Activated T-cell treated with anti-CD3 and anti-CD28 coated beads for 48 hours (primary cell): Measurements from ENCODE around the gene CDS1.
"Not testable (repeated sequence)": the region's sequence is repeated elsewhere in the genome, so short reads cannot be mapped to it uniquely, and the experiment has no call there.

Experiments used
- DNase-seq: peaks from one replicate; pipeline ENCODE4 v3.0.0-alpha.2; 2020; ENCODE audit warnings: low read depth

The CDS1 gene

DNA sequence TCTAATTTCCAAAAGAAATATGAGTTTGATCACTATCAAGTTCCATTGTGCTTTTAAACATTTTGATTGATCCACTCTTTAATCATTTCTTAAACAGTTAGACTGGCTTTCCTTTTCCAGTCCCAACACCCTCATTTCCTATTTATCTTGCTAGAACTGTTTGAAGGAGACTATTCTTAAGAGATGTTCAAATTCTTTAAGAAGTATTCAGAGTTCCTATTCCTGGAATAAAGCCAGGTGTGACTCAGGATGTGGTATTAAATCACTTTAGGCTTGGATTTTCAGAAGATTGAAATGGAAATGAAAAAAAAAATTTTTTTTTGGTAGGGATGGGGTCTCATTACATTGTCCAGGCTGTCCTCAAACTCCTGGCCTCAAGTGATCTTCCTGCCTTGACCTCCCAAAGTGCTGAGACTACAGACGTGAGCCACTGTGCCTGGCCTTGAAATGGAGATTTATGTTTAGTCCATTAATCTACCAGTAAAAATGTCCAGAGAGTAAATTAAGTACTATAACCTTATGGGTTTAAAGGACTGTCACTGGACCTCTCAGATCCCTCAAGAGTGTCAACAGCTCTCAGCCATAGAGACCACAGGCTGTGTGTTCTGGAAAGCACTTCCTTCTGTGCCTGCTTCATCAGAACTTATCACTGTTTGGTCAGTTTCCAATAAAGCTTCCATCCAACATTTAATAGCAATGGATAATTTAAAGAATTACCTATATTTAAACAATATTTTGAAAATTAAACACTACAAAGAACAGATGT, 90.7 kb downstream of the CDS1 start:
- no peak for DNase-seq

DNA sequence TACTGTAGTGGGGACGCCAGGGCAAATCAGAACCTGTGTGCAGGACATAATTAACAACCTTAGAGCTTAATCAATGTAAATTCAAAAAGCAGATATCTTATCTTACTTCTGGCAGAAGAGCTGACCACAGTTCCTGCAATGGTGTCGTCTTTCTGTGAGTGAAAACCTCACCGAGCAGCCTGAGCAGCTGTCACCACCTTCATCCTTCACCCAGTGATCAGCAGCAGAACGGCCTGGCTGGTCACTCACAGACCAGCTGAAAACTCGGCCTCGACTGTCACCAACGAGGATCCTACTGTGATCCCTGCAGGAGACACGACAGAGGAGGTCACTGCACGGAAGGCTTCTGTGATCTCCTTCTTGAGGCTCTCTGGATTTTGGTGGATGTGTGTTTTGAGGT, 94.2 kb downstream of the CDS1 start:
- DNase-seq, result no peak

DNA sequence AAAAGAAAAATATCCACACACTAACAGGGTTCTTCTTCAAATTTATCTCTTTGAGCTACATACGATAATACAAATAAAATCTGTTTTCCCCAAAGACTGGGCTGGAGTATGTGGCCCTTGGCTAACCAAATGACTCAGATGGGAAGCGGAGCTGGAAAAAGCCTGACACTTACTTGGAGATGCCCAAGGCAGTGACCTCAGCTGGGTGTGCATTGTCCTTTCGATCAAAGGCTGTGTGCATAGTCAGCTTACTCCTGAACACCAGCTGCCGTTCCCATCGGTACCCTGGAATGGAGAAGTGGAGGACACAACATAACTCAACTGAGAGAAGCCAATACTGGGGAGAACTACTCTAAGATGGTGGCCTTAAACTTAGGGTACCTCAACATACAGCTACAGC, 95.1 kb downstream of the CDS1 start:
- no peak for DNase-seq

DNA sequence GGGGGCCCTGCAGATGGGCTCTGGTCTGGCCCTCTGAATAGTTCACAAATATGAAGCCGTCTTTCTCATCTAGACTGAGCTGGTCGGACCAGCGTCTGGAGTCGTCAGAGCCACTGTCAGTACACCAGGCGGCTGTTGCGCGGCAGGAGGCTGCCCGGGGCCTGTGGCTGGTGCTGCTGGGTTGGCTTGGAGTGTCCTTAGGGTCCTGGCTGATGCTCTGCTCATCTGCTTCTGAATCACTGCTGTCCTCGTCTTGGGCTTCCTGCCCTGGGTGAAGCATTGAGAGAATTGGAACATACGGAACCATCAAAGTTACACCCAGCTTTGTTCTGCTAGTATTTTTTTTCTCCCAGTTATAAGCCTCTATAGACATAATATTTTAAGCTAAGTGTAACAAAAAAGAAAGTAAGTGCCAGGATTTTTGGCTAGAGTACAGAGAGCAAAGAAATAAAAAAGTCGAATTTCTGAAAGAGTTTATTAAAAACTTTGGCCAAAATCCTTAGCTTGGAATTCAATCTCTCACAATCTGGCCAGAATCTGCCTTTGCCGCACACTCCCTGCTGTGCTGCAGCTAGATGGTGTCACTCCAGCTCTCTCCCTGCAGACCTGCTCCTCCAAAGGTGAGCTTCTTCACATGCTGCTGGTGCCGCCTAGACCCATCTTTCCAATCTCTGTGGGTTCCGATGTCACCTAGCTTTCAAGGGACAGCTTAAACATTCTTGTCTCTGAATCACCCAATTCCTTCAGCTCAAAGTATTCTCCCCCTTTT, 96.2 kb downstream of the CDS1 start:
- DNase-seq, result no peak

DNA sequence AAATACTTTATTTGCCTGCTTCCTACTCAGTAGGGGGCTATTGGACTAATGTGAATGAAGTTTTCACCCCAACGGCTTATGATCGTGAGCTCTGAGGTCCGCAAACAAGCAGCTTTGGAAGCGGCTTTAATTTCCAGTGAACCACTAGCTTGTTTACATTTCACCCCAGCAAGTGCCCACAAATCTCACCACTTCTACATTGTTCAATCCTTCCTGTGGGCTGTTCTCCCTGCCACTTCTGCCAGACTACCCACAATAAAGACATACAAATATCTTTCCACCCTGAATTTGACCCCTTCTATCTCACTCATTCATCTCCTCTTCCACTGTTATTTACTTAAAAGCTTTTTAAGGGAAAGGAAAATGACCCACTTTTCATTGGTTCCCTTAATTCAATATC, 98.0 kb downstream of the CDS1 start:
- DNase-seq, result no peak

DNA sequence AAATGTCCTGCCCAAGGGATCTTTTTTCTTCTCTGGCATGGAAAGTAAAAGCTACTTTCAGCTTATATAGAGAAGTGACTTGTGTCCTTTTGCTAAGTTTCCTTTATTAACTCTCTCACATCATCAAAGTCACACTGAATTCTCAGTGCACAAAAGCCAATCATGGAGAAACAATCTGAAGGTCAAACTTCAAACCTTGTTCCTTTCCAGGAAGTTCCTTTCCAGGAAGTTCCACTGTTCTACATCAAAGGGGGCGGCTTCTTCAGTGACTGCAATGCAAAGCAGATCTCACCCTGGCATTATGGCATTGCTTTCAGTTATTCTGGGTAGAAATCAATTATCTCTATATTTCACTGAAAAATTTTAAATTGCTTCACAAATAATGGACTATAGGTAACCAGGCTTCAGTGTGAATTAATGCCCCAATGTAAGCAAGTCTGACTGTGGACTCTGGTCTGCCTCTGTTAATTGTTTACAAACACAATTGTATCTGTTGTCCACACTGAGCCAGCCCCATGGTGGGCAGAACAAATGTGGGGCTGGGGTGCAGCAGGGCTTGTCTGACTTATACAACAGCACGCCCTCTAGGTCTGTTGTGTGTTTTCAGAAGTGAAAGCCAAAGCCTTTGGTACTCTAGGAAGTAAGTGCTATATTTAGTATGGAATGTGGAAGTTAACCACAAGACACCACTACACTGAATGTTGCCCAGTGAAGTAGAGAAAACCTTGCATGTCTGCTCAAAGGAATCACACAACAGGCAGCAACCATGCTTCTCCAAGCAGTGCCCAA, 98.8 kb downstream of the CDS1 start:
- no peak for DNase-seq

DNA sequence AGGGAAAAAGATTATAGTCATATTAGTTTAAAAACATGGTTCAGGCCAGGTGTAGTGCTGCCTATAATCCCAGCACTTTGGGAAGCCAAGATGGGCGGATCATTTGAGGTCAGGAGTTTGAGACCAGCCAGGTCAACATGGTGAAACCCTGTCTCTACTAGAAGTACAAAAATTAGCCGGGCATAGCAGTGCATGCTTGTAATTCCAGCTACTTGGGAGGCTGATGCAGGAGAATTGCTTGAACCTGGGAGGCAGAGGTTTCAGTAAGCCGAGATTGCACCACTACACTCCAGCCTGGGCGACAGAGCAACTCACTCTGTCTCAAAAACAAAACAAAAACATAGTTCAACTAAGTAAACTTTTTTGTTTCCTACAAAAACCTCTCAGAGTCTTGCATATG, 99.7 kb downstream of the CDS1 start:
- DNase-seq, result not testable (repeated sequence)

DNA sequence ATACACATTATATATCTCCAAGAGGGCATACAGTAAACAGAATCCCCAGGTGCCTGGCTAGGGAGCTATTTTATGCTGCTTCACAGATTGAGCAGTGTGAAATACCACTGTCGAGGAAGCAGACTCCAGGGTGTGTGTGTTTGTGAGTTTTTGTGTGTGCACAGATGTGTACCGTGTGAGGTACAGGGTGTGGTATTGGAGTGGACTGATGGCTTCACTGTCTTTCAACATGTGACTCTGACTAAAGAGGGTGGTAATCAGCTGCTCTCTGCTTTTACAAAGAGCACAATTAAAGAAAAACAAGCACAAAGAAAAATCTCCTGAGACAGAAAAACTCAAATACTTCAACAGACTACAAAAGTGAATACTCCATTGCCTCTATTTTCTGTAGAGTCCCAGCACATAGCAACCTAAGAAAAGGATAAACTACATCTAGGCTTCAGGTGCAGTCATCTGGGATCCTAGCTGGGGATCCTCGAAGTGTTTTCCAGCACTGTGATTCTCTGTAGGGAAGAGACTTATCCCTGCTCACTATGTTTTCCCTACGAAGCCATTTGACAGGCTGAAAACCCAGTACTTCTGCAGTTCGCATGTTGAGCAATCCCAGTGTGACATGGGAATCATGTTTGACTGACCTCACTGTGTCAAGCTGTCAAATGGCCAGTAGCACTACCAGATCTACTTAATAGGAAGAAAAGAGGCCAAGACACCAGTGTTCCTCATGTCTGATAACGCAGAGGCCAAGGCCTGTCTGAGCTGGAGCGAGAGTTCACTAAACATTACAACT, 100.3 kb downstream of the CDS1 start:
- DNase-seq, result no peak

DNA sequence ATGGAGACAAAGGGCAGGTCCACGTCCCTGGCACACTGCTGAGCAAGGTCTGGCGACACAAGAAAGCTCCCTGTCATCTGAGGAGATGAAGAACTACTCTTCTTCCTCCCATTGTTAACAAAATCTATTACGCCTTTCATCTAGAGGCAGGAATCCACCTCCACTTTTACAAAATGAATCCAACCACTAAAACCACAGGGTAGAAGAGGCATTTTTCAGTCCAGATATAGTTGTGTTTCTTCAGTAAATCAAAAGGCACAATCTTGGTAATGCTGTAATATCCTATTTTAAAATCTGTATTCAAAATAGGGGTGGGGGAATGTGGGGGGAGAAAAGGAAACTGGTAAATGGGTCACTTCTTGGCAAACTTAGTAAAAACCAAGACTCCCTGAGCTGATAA, 101.4 kb downstream of the CDS1 start:
- DNase-seq, result no peak

DNA sequence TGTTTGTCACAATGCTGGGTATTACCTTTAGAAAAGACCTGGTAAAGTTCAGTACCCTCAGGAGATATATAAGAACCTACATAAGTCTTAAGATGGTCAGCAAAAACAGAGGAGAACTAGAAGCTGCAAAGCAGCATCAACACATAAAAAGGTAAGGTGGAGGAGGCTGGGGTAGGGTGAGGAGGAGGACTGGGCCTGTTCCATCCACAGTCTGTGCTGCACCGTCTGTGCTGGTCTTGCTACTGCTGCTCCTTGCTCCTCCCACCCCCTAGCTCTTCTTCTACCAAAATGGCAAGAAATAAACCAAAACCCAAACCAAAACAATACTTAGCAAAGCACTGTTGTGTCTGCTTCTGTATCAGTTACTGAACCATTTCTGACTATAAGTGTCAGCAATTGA, 102.2 kb downstream of the CDS1 start:
- no peak for DNase-seq

DNA sequence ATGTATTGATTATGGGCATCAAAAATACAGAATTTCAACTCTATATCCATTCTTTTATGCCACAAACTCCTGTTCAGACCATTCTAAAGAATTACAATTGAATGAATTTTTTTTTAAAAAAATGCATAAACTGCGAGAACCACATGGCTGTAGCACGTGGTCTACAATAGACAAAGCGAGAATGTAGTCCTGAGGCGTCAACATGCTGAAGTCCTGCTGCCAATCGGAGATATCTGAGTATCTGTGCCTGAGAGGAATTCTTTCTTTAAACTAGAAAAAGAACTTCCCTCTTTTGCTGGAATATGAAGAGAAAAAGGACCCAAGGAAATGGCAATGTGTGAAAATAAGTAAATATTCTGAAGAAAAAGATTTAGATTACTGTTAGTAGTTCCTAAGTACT, 105.7 kb downstream of the CDS1 start:
- no peak for DNase-seq

DNA sequence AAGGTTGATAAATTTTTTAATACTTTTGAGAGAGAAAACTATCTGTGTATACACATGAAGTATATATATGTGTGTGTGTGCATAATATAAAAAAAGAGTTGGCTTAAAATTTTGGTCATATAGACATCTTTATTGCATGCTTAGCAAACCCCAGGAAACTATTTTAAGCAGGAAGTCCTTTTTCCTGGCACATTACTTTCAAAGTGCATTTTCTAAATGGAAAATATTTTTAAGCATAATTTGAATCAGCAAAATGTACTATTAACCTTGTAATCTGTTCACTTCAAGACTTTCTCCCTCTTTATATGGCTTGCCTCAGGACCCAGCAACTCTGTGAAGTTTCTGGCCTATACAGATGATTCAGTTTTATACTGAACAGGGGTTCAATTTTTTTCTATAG, 106.3 kb downstream of the CDS1 start:
- no peak for DNase-seq

DNA sequence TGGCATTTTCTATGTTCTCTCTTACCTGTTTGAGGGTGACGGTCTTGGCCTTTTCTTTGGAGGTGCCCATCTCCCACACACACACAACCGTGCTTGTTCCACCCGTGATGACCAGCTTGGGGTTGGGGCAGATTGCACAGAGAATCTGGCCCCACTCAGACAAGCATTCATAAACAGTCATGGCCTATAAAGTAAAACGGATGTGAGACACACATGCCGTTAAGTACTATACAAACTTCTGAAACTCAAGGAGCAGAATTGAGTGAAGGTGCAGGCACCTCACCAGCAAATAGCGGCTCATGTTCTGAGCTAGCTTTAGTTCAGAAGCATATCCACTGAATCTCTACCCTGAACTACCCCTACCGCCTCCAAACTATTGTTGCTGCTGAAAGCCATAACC, 107.6 kb downstream of the CDS1 start:
- DNase-seq, result no peak

DNA sequence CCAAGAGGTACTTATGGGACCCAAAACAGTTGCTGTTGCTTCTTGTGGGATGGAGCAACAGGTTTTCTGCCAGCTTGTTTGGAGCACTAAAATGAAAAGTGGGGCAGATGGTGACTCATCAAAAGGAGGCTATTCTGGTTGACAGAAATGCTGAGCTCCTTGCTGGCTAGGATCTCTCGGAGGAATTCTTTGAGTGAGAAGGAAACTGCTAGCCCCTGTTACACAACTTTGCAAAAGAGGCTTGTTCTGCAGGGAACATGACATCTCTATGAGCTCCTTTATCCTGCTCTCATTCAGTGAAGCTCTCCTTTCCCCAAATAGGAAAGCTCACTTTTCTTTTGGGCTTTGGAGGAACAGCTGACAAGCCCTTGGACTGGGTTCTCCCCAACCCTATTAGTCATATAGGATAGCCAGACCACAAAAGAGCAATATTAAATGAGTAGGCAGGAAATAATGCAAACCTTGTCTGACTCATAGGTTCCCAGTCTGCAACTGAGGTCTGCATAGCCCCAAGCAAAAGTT, 108.3 kb downstream of the CDS1 start:
- no peak for DNase-seq

DNA sequence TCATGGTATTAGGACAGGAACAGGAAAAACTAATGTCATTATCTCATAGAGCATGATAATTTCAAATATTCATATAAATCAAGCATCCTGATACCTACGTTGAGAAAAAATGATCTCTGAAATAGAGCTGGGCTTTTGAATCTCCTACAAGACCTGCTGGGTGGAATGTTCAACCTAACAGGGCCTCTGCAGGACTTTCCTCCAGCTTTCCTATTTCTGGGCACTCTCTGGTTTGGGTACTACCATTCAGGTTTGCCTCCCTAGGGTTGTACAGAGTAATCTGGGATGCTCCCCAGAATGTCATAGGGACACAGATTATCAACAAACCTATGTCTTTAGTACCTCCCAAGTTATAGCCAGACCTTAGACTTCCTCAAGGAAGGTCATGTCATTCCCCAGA, 108.9 kb downstream of the CDS1 start:
- DNase-seq, result no peak

DNA sequence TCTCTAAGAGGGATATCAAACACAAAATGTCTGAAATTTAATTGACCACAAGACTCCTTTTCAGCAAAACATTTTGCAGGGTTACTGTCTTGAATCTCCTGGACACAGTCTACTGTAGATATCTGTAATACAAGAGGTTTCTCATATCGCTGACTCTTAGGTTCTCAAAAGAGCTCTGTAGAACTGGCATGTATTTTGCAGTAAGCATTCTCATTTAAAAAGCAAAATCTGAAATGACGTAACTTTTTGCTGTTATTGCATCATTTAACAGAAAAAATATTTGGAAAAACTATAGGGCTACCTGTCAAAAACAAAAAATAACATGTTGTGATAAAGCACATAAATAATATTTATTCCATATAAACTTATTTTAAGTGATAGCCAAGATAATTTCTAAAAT, 114.2 kb downstream of the CDS1 start:
- no peak for DNase-seq

DNA sequence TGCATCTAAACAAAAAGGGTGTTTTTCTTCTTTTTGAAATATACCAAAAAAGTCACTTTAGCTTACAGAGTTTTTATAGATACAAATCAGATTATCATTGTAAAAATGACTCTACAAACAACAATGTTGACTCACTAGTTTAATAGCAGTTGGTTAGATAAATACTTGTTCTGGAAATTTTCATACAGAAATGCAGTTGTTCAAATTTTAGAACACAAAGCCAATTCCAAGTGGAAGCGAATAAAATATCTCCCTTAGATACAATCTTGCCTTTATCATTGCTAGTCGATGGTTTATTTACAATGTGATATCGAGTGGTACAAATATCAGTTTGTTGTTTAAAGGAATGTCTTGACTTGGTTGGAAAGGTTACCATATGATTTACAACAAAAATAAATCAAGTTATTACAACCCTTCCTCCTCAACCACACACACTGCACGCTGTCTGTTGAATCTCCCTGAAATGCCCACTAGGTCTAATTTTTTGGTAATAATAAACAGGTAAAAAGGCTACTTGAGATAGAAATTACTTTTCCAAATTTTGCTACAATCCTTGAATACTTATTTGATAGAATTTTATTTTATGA, 114.8 kb downstream of the CDS1 start:
- no peak for DNase-seq

DNA sequence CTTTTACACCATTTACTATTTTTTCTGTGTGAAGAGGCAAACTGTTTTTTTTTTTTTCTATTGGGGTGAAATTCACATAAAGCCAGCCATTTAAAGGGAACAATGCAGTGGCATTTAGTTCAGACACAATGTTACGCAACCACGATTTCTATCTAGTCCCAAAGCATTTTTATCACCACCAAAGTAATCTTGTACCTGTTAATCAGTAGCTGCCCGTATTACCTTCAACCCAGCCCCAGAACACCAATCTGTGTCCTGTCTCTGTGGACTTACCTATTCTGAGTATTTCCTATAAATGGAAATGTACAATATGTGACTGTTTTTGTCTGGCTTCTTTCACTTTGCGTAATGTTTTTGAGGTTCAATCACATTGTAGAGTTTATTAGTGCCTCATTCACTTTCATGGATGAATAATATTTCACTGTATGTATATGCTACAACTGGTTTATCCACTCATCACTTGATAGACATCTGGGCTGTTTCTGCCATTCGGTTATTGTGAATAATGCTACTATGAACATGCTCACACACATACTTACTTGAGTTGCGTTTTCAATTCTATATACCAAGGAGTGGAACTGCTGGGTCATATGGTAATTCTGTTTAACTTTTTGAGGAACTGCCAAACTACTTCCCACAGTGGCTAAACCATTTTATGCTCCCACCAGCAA, 116.2 kb downstream of the CDS1 start:
- DNase-seq, result no peak
